ENCODE data around the gene CACNG6.

- no peak for TF ChIP-seq MAX (CRISPR knock-in tag; IDR thresholded peaks at IDR 0.05)
- TF ChIP-seq CTCF (IDR thresholded peaks at IDR 0.05): no peak
- TF ChIP-seq E2F5 (CRISPR knock-in tag; IDR thresholded peaks at IDR 0.05): no peak
- no peak for TF ChIP-seq ATF6 (CRISPR knock-in tag; IDR thresholded peaks at IDR 0.05)
- no peak for TF ChIP-seq ZNF121 (CRISPR knock-in tag; IDR thresholded peaks at IDR 0.05)
Observed at GRCh38 chr19:53992211-53992610, 774 bp downstream of the CACNG6 start.
